SK-N-SH (cell line): ENCODE data around the gene ZNF407. TPM values are rescaled to one million over a fixed set of nuclear protein-coding genes. Genes with fewer than 3 reads are reported as not detected.

Experiments
- CTCF ChIA-PET: fragments of 300-600, 350-600 bp; formaldehyde crosslinking; extraction: SDS; loops from one replicate; lab custom pipeline; 2021; lab: Yijun Ruan, JAX
- POLR2A ChIA-PET: fragments of 350-600 bp; sonication (Branson Sonifier 250); formaldehyde crosslinking; extraction: SDS; loops from one replicate; lab custom pipeline; 2020; ENCODE audit warnings: antibody characterized with exemption, inconsistent platforms; lab: Yijun Ruan, JAX
- DNase-seq: peaks from one replicate; pipeline ENCODE4 v3.0.0; 2012
- H2AFZ ChIP-seq: fragments of 200-600 bp; sonication (generic); 2 replicates; pipeline ENCODE4 v1.8.1; 2016; ENCODE audit warnings: antibody characterized with exemption, mild to moderate bottlenecking, low read depth
- H3F3A ChIP-seq: fragments of 200-600 bp; sonication (generic); replicated peaks from 2 replicates; pipeline ENCODE3; 2016; ENCODE audit warnings: antibody characterized with exemption, mild to moderate bottlenecking; ENCODE audit not compliant: insufficient read depth
- H3K27ac ChIP-seq, 2 experiments: fragments of 200-500 bp in 1 of 2; fragments of 200-600 bp in 1 of 2; sonication (Bioruptor generic) in 1 of 2; sonication (generic), shearing (Covaris generic) in 1 of 2; 2 replicates each; pipeline versions ENCODE4 v1.5.1 to v1.6.1; 2014 to 2016; ENCODE audit warnings: low read depth in 2 of 2, inconsistent platforms in 1 of 2, low read length in 1 of 2, mild to moderate bottlenecking in 1 of 2, mixed read lengths in 1 of 2
- H3K27me3 ChIP-seq: fragments of 200-600 bp; sonication (generic), shearing (Covaris generic); 2 replicates; pipeline ENCODE4 v1.6.1; 2016; ENCODE audit warnings: mixed run types; ENCODE audit not compliant: insufficient read depth
- H3K36me3 ChIP-seq, 2 experiments: fragments of 200-500 bp in 1 of 2; fragments of 200-600 bp in 1 of 2; sonication (Bioruptor generic) in 1 of 2; sonication (generic) in 1 of 2; replicated peaks in 1 of 2; 2 replicates each; pipeline versions ENCODE3 to v1.5.1; 2014 to 2016; ENCODE audit warnings: low read length in 1 of 2, mild to moderate bottlenecking in 1 of 2; ENCODE audit not compliant: insufficient read depth in 2 of 2, control insufficient read depth in 1 of 2
- H3K4me1 ChIP-seq, 2 experiments: fragments of 200-500 bp in 1 of 2; fragments of 200-600 bp in 1 of 2; sonication (Bioruptor generic) in 1 of 2; sonication (generic), shearing (Covaris generic) in 1 of 2; 2 replicates each; pipeline versions ENCODE4 v1.5.1 to v1.6.1; 2014 to 2016; ENCODE audit warnings: low read depth in 1 of 2, low read length in 1 of 2, mixed run types in 1 of 2; ENCODE audit not compliant: insufficient read depth in 2 of 2, control insufficient read depth in 1 of 2
- H3K4me2 ChIP-seq: fragments of 200-600 bp; sonication (generic), shearing (Covaris generic); 2 replicates; pipeline ENCODE4 v1.6.1; 2017; ENCODE audit warnings: mixed run types
- H3K4me3 ChIP-seq, 2 experiments: fragments of 200-500 bp in 1 of 2; fragments of 200-600 bp in 1 of 2; sonication (Bioruptor generic) in 1 of 2; sonication (generic), shearing (Covaris generic) in 1 of 2; 2 replicates each; pipeline versions ENCODE4 v1.5.1 to v1.8.1; 2014 to 2016; ENCODE audit warnings: low read depth in 2 of 2, inconsistent platforms in 1 of 2, low read length in 1 of 2, mild to moderate bottlenecking in 1 of 2, mixed read lengths in 1 of 2, moderate library complexity in 1 of 2
- H3K79me2 ChIP-seq: fragments of 200-600 bp; sonication (generic); 2 replicates; pipeline ENCODE4 v1.8.1; 2017; ENCODE audit warnings: mild to moderate bottlenecking; ENCODE audit not compliant: insufficient read depth
- H3K9ac ChIP-seq: fragments of 200-600 bp; sonication (generic); 2 replicates; pipeline ENCODE4 v1.6.1; 2017; ENCODE audit warnings: mixed run types
- H3K9me2 ChIP-seq: fragments of 200-600 bp; sonication (generic); 2 replicates; pipeline ENCODE4 v1.6.1; 2017; ENCODE audit warnings: mixed run types
- H3K9me3 ChIP-seq: fragments of 200-600 bp; sonication (generic); 2 replicates; pipeline ENCODE4 v1.6.1; 2017; ENCODE audit warnings: mixed run types, mild to moderate bottlenecking, moderate library complexity
- H4K20me1 ChIP-seq: fragments of 200-600 bp; sonication (generic); 2 replicates; pipeline ENCODE4 v1.6.1; 2017; ENCODE audit warnings: mild to moderate bottlenecking, mixed run types; ENCODE audit not compliant: insufficient read depth
- ELF1 ChIP-seq: IDR thresholded peaks from 2 replicates; pipeline ENCODE4 v1.4.0; 2012
- EZH2phosphoT487 ChIP-seq: fragments of 200-600 bp; sonication (generic); IDR thresholded peaks from 2 replicates; pipeline ENCODE4 v1.6.1; 2017; ENCODE audit warnings: low read depth, mixed run types, mild to moderate bottlenecking, antibody characterized with exemption, moderate library complexity, borderline replicate concordance
- FOSL2 ChIP-seq: IDR thresholded peaks from 2 replicates; pipeline ENCODE4 v1.4.0; 2012; ENCODE audit warnings: low read depth, mild to moderate bottlenecking, moderate library complexity, borderline replicate concordance
- FOXJ3 ChIP-seq: sonication (generic); formaldehyde crosslinking; IDR thresholded peaks from 2 replicates; pipeline ENCODE4 v1.5.1; 2020; ENCODE audit warnings: mild to moderate bottlenecking, missing genetic modification reagents
- GATA2 ChIP-seq: sonication (generic); formaldehyde crosslinking; IDR thresholded peaks from 2 replicates; pipeline ENCODE4 v1.5.0; 2020; ENCODE audit warnings: mild to moderate bottlenecking, missing genetic modification reagents
- IRF3 ChIP-seq: fragments of 150-350 bp; IDR thresholded peaks from 2 replicates; pipeline ENCODE4 v1.6.1; 2016; ENCODE audit warnings: mild to moderate bottlenecking, low read depth, low read length
- JUND ChIP-seq: IDR thresholded peaks from 2 replicates; pipeline ENCODE4 v1.4.0; 2012
- NFIC ChIP-seq: IDR thresholded peaks from 2 replicates; pipeline ENCODE4 v1.4.0; 2012; ENCODE audit warnings: borderline replicate concordance
- NRF1 ChIP-seq: IDR thresholded peaks from 2 replicates; pipeline ENCODE4 v1.6.1; 2012; ENCODE audit warnings: low read depth, mild to moderate bottlenecking, low read length
- PBX3 ChIP-seq: IDR thresholded peaks from 2 replicates; pipeline ENCODE4; 2012
- POLR2AphosphoS5 ChIP-seq: IDR thresholded peaks from 2 replicates; pipeline ENCODE4 v1.6.1; 2012; ENCODE audit warnings: low read depth, low read length
- RFX5 ChIP-seq: IDR thresholded peaks from 2 replicates; pipeline ENCODE4 v1.6.1; 2012; ENCODE audit warnings: mild to moderate bottlenecking, improper control_type of control experiment, low read length
- RXRA ChIP-seq: IDR thresholded peaks from 2 replicates; pipeline ENCODE4 v1.4.0; 2012; ENCODE audit warnings: low read depth, mild to moderate bottlenecking, borderline replicate concordance
- SMC3 ChIP-seq: IDR thresholded peaks from 2 replicates; pipeline ENCODE4 v1.6.1; 2012; ENCODE audit warnings: low read depth, low read length, improper control_type of control experiment
- TAF1 ChIP-seq: IDR thresholded peaks from 2 replicates; pipeline ENCODE4 v1.6.1; 2012; ENCODE audit warnings: low read depth, mild to moderate bottlenecking, low read length, moderate library complexity, borderline replicate concordance
- TCF12 ChIP-seq: IDR thresholded peaks from 2 replicates; pipeline ENCODE4 v1.4.0; 2012
- YY1 ChIP-seq: IDR thresholded peaks from 2 replicates; pipeline ENCODE4 v1.4.0; 2012; ENCODE audit warnings: low read depth, mild to moderate bottlenecking
- WGBS: methylation state at CpG from one replicate; pipeline ENCODE4 v1.1.6; 2017; ENCODE audit warnings: low lambda C conversion rate; 5-methylcytosine and 5-hydroxymethylcytosine counted together
- polyA plus RNA-seq, 3 experiments: library from polyadenylated mRNA; depleted of rRNA; stranded (reverse); fragments of >200 nt; gene quantifications; 2 replicates each; pipeline ENCODE4 v1.2.3, GENCODE V29; 2012
- TF ChIP-seq, protein P1 (sequence below): IDR thresholded peaks from 2 replicates; pipeline ENCODE4 v1.4.0; 2012; ENCODE audit warnings: low read depth, borderline replicate concordance
- TF ChIP-seq, protein P2 (sequence below): IDR thresholded peaks from 2 replicates; pipeline ENCODE4 v1.6.1; 2012; ENCODE audit warnings: mild to moderate bottlenecking, low read depth, low read length, moderate library complexity

Gene ZNF407
- polyA plus RNA-seq, 1 of the 3 experiments (the other 2 are of a cell fraction): 2.6 TPM

GRCh38 chr18:74715865-74716712, 118.4 kb downstream of the ZNF407 start:
- Histone ChIP-seq H3K27me3 (no peaks in the 10 kb centered on the region), H3K9me2 (no peaks in the 10 kb centered on the region), H3K79me2 (no peaks in the 10 kb centered on the region), H3K9ac (no peak overlapping the region), H3K9me3 (no peaks in the 10 kb centered on the region), H3K4me3 (no peak overlapping the region), H3K36me3 (no peaks in the 10 kb centered on the region), H4K20me1 (no peaks in the 10 kb centered on the region), H3F3A (no peaks in the 10 kb centered on the region), H3K27ac (no peak overlapping the region), H2AFZ (no peak overlapping the region), H3K4me2 (no peak overlapping the region), H3K4me1 (no peaks in the 10 kb centered on the region)
- CTCF ChIA-PET: no interaction called here
- TF ChIP-seq NFIC (no peak), YY1 (no peak), JUND (no peak), POLR2AphosphoS5 (no peak), PBX3 (no peak), FOXJ3 (CRISPR knock-in tag) (no peak), GATA2 (no peak), NRF1 (no peak), TCF12 (no peak)
- TF ChIP-seq, protein P1, sequence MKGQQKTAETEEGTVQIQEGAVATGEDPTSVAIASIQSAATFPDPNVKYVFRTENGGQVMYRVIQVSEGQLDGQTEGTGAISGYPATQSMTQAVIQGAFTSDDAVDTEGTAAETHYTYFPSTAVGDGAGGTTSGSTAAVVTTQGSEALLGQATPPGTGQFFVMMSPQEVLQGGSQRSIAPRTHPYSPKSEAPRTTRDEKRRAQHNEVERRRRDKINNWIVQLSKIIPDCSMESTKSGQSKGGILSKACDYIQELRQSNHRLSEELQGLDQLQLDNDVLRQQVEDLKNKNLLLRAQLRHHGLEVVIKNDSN: no peak
- no peak for DNase-seq
- WGBS: 77% methylated on average over 5 of the region's 5 CpGs
- POLR2A ChIA-PET: no interaction called here

DNA sequence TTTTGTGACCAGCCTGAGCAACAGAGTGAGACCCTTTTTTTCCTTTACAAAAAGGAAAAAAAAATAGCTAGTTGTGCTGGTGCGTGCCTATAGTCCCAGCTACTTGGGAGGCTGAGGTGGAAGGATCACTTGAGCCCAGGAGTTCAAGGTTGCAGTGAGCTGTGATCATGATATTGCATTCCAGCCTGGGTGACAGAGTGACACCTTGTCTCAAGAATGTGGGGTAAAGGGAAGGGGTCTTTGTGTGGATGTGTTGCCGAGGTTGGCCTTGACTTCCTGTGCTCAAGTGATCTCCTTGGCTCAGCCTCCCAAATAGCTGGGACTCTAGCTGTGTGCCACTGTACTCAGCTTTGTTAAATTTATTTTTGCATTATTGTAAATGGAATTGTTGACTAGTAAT, 120.6 kb downstream of the ZNF407 start:
- Histone ChIP-seq H3K27ac (no peak overlapping the region), H3K36me3 (no peaks in the 10 kb centered on the region), H3K4me1 (no peaks in the 10 kb centered on the region), H3K9ac (no peak overlapping the region), H3F3A (no peaks in the 10 kb centered on the region), H3K9me2 (no peaks in the 10 kb centered on the region), H2AFZ (no peak overlapping the region), H4K20me1 (no peaks in the 10 kb centered on the region), H3K79me2 (no peaks in the 10 kb centered on the region), H3K9me3 (no peaks in the 10 kb centered on the region), H3K4me3 (no peak overlapping the region), H3K27me3 (no peaks in the 10 kb centered on the region), H3K4me2 (no peak overlapping the region)
- 100% methylated on average over 2 of the region's 2 CpGs for WGBS
- no peak for DNase-seq
- ChIA-PET CTCF (no interaction called here), POLR2A (no interaction called here)
- TF ChIP-seq, protein P2, sequence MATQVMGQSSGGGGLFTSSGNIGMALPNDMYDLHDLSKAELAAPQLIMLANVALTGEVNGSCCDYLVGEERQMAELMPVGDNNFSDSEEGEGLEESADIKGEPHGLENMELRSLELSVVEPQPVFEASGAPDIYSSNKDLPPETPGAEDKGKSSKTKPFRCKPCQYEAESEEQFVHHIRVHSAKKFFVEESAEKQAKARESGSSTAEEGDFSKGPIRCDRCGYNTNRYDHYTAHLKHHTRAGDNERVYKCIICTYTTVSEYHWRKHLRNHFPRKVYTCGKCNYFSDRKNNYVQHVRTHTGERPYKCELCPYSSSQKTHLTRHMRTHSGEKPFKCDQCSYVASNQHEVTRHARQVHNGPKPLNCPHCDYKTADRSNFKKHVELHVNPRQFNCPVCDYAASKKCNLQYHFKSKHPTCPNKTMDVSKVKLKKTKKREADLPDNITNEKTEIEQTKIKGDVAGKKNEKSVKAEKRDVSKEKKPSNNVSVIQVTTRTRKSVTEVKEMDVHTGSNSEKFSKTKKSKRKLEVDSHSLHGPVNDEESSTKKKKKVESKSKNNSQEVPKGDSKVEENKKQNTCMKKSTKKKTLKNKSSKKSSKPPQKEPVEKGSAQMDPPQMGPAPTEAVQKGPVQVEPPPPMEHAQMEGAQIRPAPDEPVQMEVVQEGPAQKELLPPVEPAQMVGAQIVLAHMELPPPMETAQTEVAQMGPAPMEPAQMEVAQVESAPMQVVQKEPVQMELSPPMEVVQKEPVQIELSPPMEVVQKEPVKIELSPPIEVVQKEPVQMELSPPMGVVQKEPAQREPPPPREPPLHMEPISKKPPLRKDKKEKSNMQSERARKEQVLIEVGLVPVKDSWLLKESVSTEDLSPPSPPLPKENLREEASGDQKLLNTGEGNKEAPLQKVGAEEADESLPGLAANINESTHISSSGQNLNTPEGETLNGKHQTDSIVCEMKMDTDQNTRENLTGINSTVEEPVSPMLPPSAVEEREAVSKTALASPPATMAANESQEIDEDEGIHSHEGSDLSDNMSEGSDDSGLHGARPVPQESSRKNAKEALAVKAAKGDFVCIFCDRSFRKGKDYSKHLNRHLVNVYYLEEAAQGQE: no peak
- TF ChIP-seq FOSL2 (no peak), RFX5 (no peak), SMC3 (no peak), NRF1 (no peak), FOXJ3 (CRISPR knock-in tag) (no peak), YY1 (no peak), RXRA (no peak), IRF3 (no peak), JUND (no peak), EZH2phosphoT487 (no peak), TAF1 (no peak), ELF1 (no peak)
